DMS 273 (cell line): ENCODE measurements around the gene ATF1.
"Not testable (repeated sequence)": the region's sequence is repeated elsewhere in the genome, so short reads cannot be mapped to it uniquely, and the experiment has no call there.

Experiments used
- DNase-seq: peaks from one replicate; lab custom pipeline; 2025; ENCODE audit not compliant: unreplicated experiment; lab: John Stamatoyannopoulos, UW

Gene ATF1

DNA sequence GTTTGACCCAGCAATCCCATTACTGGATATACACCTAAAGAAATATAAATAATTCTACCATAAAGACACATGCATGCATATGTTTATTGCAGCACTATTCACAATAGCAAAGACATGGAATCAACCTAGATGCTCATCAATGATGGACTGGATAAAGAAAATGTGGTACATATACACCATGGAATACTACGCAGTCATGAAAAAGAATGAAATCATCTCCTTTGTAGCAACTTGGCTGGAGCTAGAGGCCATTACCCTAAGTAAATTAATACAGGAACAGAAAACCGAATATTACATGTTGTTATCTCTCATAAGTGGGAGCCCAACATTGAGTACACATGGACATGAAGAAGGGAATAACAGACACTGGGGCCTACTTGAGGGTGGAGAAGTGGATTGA lies 91.8 kb downstream of the ATF1 start:
- not testable (repeated sequence) for DNase-seq

DNA sequence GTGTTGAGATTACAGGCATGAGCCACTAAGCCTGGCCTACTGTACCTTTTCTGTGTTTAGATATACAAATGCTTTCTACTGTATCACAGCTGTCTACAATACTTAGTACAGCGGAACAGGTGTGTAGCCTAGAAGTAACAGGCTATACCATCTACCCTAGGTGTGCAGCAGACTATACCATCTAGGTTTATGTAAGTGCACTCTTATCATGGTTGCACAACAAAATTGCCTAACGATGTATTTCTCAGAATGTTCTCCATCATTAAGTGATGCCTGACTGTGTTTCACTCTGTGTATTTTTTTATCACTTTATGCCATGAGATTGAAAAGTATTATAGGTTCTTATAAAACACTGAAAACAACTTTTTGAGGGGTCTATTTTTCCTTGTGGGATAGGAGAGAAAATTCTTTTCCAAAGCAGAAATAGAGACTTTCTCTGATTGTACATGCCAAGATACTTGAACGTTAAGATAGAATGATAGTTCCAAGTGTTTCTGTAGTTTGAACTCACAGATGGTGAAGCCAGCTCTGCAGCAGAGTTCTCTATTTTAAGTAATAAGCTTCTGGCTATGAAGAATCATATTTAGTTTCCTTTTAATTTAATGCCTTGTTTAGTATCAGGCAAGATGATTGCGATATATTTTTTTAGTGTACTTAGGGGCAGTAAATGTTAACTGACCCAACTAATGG lies 95.9 kb downstream of the ATF1 start:
- no peak for DNase-seq

GRCh38 chr12:50862316-50862715 lies 98.4 kb downstream of the ATF1 start:
- DNase-seq: no peak

GRCh38 chr12:50865266-50865665 lies 101.4 kb downstream of the ATF1 start:
- DNase-seq: no peak

GRCh38 chr12:50868881-50869280 lies 105.0 kb downstream of the ATF1 start:
- DNase-seq: not testable (repeated sequence)
